Endothelial cell of umbilical vein (primary cell): ENCODE measurements around the gene TWIST2. TPM values are rescaled to one million over a fixed set of nuclear protein-coding genes. Genes with fewer than 3 reads are reported as not detected.

Source experiments
- BruUV-seq: library from RNA; stranded (reverse); fragments of 400-500 nt; replicated peaks from 2 replicates; lab custom pipeline; 2021; lab: Mats Ljungman, UMichigan
- CTCF ChIA-PET: fragments of 300-600, 350-600 bp; sonication (Branson Sonifier 250); formaldehyde crosslinking; loops from one replicate; lab custom pipeline; 2021; ENCODE audit warnings: antibody characterized with exemption, inconsistent platforms; lab: Charles Lee
- POLR2A ChIA-PET: fragments of 300-600, 350-600 bp; sonication (Branson Sonifier 250); formaldehyde crosslinking; loops from one replicate; lab custom pipeline; 2021; ENCODE audit warnings: antibody characterized with exemption, inconsistent platforms; lab: Charles Lee
- DNase-seq: peaks from one replicate; pipeline ENCODE4 v3.0.0-alpha.2; 2011; ENCODE audit warnings: low read depth, low spot score
- FAIRE-seq: peaks from 2 replicates; lab custom pipeline; 2011; peaks lifted over from hg19 to GRCh38; lab: Jason Lieb, UNC
- H2AFZ ChIP-seq: 2 replicates; pipeline ENCODE4 v1.6.0; 2012; ENCODE audit warnings: low read depth, low read length, control low read depth, inconsistent platforms
- H3K27ac ChIP-seq: 2 replicates; pipeline ENCODE4 v1.5.1; 2011; ENCODE audit warnings: low read depth, mild to moderate bottlenecking, control low read depth, low read length, moderate library complexity; ENCODE audit not compliant: insufficient read depth
- H3K27me3 ChIP-seq, 2 experiments: 2 replicates each; pipeline versions ENCODE4 v1.6.0 to v1.6.1; 2011; ENCODE audit warnings: low read length in 2 of 2, mixed read lengths in 1 of 2; ENCODE audit not compliant: control insufficient read depth in 2 of 2, insufficient read depth in 2 of 2
- H3K36me3 ChIP-seq, 2 experiments: 2 replicates in 1 of 2; 3 replicates in 1 of 2; pipeline ENCODE4 v1.5.1; 2011; ENCODE audit warnings: low read length in 2 of 2, mild to moderate bottlenecking in 1 of 2, moderate library complexity in 1 of 2; ENCODE audit not compliant: control insufficient read depth in 2 of 2, insufficient read depth in 2 of 2; ENCODE audit errors: extremely low read depth in 1 of 2
- H3K4me1 ChIP-seq: 3 replicates; pipeline ENCODE4 v1.5.1; 2011; ENCODE audit warnings: mild to moderate bottlenecking, low read length; ENCODE audit not compliant: control insufficient read depth, insufficient read depth; ENCODE audit errors: extremely low read depth
- H3K4me2 ChIP-seq: 2 replicates; pipeline ENCODE4 v1.6.1; 2011; ENCODE audit warnings: low read length, control low read depth, mixed read lengths; ENCODE audit not compliant: insufficient read depth
- H3K4me3 ChIP-seq, 3 experiments: fragments of 200-600 bp in 1 of 3; sonication (generic), shearing (Covaris generic) in 1 of 3; replicated peaks in 1 of 3; 2 replicates each; pipeline ENCODE4 v1.5.1; 2011 to 2016; ENCODE audit warnings: control low read depth in 3 of 3, low read length in 3 of 3, mild to moderate bottlenecking in 2 of 3, inconsistent platforms in 1 of 3, low read depth in 1 of 3, moderate library complexity in 1 of 3; ENCODE audit not compliant: insufficient read depth in 1 of 3
- H3K79me2 ChIP-seq: 2 replicates; pipeline ENCODE4 v1.6.0; 2012; ENCODE audit warnings: low read length, inconsistent platforms; ENCODE audit not compliant: control insufficient read depth, insufficient read depth
- H3K9ac ChIP-seq: replicated peaks from 2 replicates; pipeline ENCODE3; 2011; ENCODE audit warnings: low read length, control low read depth; ENCODE audit not compliant: insufficient read depth; ENCODE audit errors: extremely low read depth
- H3K9me1 ChIP-seq: replicated peaks from 3 replicates; pipeline ENCODE4 v1.6.0; 2011; ENCODE audit warnings: mild to moderate bottlenecking, low read length; ENCODE audit not compliant: control insufficient read depth, insufficient read depth; ENCODE audit errors: extremely low read depth
- H3K9me3 ChIP-seq: replicated peaks from 2 replicates; pipeline ENCODE4 v1.5.1; 2012; ENCODE audit warnings: low read length, inconsistent platforms; ENCODE audit not compliant: control insufficient read depth, insufficient read depth
- H4K20me1 ChIP-seq: replicated peaks from 2 replicates; pipeline ENCODE3; 2011; ENCODE audit warnings: mild to moderate bottlenecking, low read length; ENCODE audit not compliant: control insufficient read depth, insufficient read depth; ENCODE audit errors: extremely low read depth
- GATA2 ChIP-seq: IDR thresholded peaks from 2 replicates; pipeline ENCODE4 v1.7.0; 2011; ENCODE audit warnings: low read depth, mild to moderate bottlenecking, moderate library complexity, mixed read lengths, low read length; ENCODE audit not compliant: insufficient read length, insufficient read depth
- JUN ChIP-seq: IDR thresholded peaks from 2 replicates; pipeline ENCODE4 v1.6.1; 2011; ENCODE audit warnings: borderline replicate concordance, low read depth; ENCODE audit not compliant: insufficient read length, insufficient read depth
- MYC ChIP-seq: IDR thresholded peaks from one replicate; pipeline ENCODE4 v1.6.1; 2011; ENCODE audit warnings: mild to moderate bottlenecking, low read depth, low read length
- POLR2A ChIP-seq: IDR thresholded peaks from 2 replicates; pipeline ENCODE4 v1.6.1; 2012; ENCODE audit warnings: low read depth, mild to moderate bottlenecking, control low read depth, low read length
- dilution Hi-C: fragments of 300-500 bp; cut with MboI; formaldehyde crosslinking; loops from one replicate; pipeline ENCODE4 v1.15.0; 2019; ENCODE audit warnings: low sequenced_read_pairs; ENCODE audit not compliant: extremely low pct_ligation_motif_present
- intact Hi-C: fragments of 100-400 bp; cut with micrococcal nuclease; formaldehyde crosslinking; loops from one replicate; pipeline ENCODE4 v1.10.0; 2022
- polyA plus RNA-seq, 4 experiments: library from polyadenylated mRNA; depleted of rRNA in 3 of 4; stranded (reverse) in 3 of 4; unstranded in 1 of 4; fragments of >200 nt; gene quantifications; 2 replicates each; pipeline versions ENCODE4 v1.2.1 to v1.2.3, GENCODE V29; 2011 to 2012; ENCODE audit warnings: missing spikeins in 1 of 4
- total RNA-seq: library from RNA; stranded (reverse); gene quantifications from 2 replicates; pipeline ENCODE4 v1.2.3, GENCODE V29; 2021

The TWIST2 gene
- total and polyA plus RNA-seq, 2 donors (not counting 3 experiments of a cell fraction or from before 2014, with no cell fraction given) = 2.3 to 3.4 TPM

DNA sequence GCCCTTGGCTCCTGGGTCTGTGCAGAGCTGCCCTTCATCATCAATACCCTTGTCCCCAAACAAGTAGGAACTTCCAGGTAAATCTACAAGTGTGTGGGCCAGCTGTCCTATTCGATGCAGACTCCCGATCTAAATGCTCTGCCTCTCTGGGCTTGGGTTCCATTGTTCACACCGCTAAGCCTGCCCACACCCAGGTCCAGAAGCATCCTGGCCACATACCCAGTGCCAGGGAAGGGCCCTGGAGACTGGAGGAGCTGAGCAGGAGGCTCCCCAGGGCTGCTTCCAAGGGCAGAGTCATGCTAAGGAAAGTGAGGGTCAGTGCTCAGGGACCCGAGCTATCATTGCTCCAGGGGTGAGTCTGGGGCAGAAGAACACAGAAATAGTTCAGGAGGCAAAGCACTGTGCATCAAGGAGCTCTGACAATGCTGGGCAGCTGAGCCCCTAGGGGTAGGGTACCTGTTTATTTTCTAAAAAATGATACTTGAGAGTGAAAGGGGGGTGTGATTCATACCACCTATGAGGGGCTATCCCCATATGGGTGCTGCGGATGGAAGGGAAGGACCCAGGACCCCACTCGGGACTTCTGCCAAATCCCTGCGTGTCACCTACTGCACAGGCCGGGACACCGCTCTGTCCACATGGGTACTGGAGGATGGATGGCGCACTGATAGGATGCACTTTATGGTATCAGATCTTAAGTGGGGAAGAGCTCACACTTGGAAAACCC is 25.8 kb upstream of the TWIST2 start:
- Histone ChIP-seq H3K9ac (no peak overlapping the region), H3K4me3 (no peak overlapping the region), H2AFZ (no peak overlapping the region), H3K27ac (no peak overlapping the region), H3K79me2 (no peaks in the 10 kb centered on the region), H3K9me3 (no peaks in the 10 kb centered on the region), H3K9me1 (no peaks in the 10 kb centered on the region), H3K4me1 (no peaks in the 10 kb centered on the region), H3K4me2 (no peak overlapping the region), H3K36me3 (no peaks in the 10 kb centered on the region), H3K27me3 (no peaks in the 10 kb centered on the region), H4K20me1 (no peaks in the 10 kb centered on the region)
- DNase-seq = no peak
- dilution Hi-C loops (no loop called here), intact Hi-C loops (no loop called here)
- ChIA-PET POLR2A (no interaction called here), CTCF (interaction anchor here (1.4 kb wide), 1 partner anchor 37 kb away, joined by 3 read pairs; no protein-coding TSS in a partner anchor)
- TF ChIP-seq MYC = no peak
- BruUV-seq = no TSS peak
- FAIRE-seq = no peak

DNA sequence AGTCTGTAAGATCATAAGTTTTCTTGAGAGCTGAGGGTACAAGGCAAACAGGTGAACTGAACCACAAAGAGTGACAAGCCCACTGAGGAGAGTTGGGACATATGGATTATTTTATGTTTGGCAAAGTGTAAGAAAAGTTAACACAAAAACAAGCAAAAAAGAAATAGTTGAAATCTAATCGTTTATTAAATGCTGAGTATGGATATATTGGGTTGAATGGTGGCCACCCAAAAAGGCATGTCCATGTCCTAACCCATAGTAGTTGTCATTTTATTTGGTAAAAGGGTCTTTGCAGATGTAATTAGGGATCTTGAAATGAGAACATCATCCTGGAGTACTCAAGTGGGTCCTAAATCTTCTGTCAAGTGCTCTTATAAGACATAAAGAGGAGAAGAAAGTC is 24.9 kb upstream of the TWIST2 start:
- DNase-seq (no peak), FAIRE-seq (no peak)
- Histone ChIP-seq H3K36me3 (no peaks in the 10 kb centered on the region), H3K27me3 (peaks cover 0 to 3% of the 10 kb centered on the region in 2 experiments), H3K9me1 (no peaks in the 10 kb centered on the region), H3K4me1 (no peaks in the 10 kb centered on the region), H3K4me2 (no peak overlapping the region), H4K20me1 (no peaks in the 10 kb centered on the region), H3K9ac (no peak overlapping the region), H3K79me2 (no peaks in the 10 kb centered on the region), H2AFZ (no peak overlapping the region), H3K27ac (no peak overlapping the region), H3K4me3 (no peak overlapping the region), H3K9me3 (no peaks in the 10 kb centered on the region)
- dilution Hi-C loops (no loop called here), intact Hi-C loops (no loop called here)
- TF ChIP-seq POLR2A (no peak), JUN (no peak), GATA2 (no peak), MYC (no peak)
- CTCF ChIA-PET = no interaction called here
- POLR2A ChIA-PET = no interaction called here
- BruUV-seq = no TSS peak
